Epithelial cell of umbilical artery (primary cell): ENCODE data around the gene CA5B. TPM values are rescaled to one million over a fixed set of nuclear protein-coding genes. Genes with fewer than 3 reads are reported as not detected.

Experiments
- total RNA-seq: library from RNA; depleted of rRNA; stranded (reverse); fragments of >200 nt; gene quantifications from 2 replicates; pipeline ENCODE4 v1.2.3, GENCODE V29; 2014

The CA5B gene
- 1.3 and 2.3 TPM in 2 replicates for total RNA-seq

GRCh38 chrX:15737959-15738902 is at the start of gene CA5B:
TSS of gene CA5B (plus strand) at chrX:15738270. CDS start at chrX:15750024, 11,754 bp downstream.

GRCh38 chrX:15789979-15790768 is 52.1 kb downstream of the CA5B start, which contains the start of gene ZRSR2:
TSS of gene ZRSR2 (plus strand) at chrX:15790484. CDS start at chrX:15790496, 12 bp downstream.

Other genes with a start within 250 kb of the CA5B start
- 153 and 415 TPM in 2 replicates for gene PIR, start 244.9 kb upstream of the CA5B start, total RNA-seq
- 141 and 250 TPM in 2 replicates for gene BMX, start 237.5 kb upstream of the CA5B start, total RNA-seq
- gene ACE2, start 137.3 kb upstream of the CA5B start, total RNA-seq: not detected in 2 replicates
- gene CLTRN, start 73.5 kb upstream of the CA5B start, total RNA-seq: not detected in 2 replicates
- 1.6 and 6.1 TPM in 2 replicates for gene ZRSR2, start 52.2 kb downstream of the CA5B start, total RNA-seq
- 86.7 and 181 TPM in 2 replicates for gene AP1S2, start 116.5 kb downstream of the CA5B start, total RNA-seq